ENCODE results near the gene ARHGEF3. TPM values are rescaled to one million over a fixed set of nuclear protein-coding genes. Genes with fewer than 3 reads are reported as not detected.

ARHGEF3 gene
- total RNA-seq, 1 donor from 2014 or later, result 6.9 TPM

- Mint-ChIP-seq H3K27me3 (ENCODE audit: low read depth) (peaks cover 3% of the 10 kb centered on the region), H3K36me3 (ENCODE audit: low read depth) (no peaks in the 10 kb centered on the region), H3K9me3 (ENCODE audit: low read depth) (no peaks in the 10 kb centered on the region), H3K4me1 (ENCODE audit: low read depth) (peaks cover 6% of the 10 kb centered on the region), H3K27ac (ENCODE audit: unreplicated experiment) (no peak overlapping the region), H3K4me3 (ENCODE audit: unreplicated experiment) (no peak overlapping the region)
- no peak for DNase-seq (ENCODE audit: low spot score)
- no peak for TF ChIP-seq CTCF (IDR thresholded peaks at IDR 0.05)
Measured at GRCh38 chr3:56825567-56826438, 24.1 kb upstream of the ARHGEF3 start.

GRCh38 chr3:56823984-56824703 lies 22.4 kb upstream of the ARHGEF3 start:
- Mint-ChIP-seq H3K9me3 (ENCODE audit: low read depth) (no peaks in the 10 kb centered on the region), H3K27me3 (ENCODE audit: low read depth) (peaks cover 3% of the 10 kb centered on the region), H3K4me1 (ENCODE audit: low read depth) (no peaks in the 10 kb centered on the region), H3K36me3 (ENCODE audit: low read depth) (no peaks in the 10 kb centered on the region), H3K4me3 (ENCODE audit: unreplicated experiment) (no peak overlapping the region), H3K27ac (ENCODE audit: unreplicated experiment) (no peak overlapping the region)
- DNase-seq (ENCODE audit: low spot score), result no peak
- no peak for TF ChIP-seq CTCF (IDR thresholded peaks at IDR 0.05)

GRCh38 chr3:56823421-56823926 lies 21.7 kb upstream of the ARHGEF3 start:
- no peak for DNase-seq (ENCODE audit: low spot score)
- Mint-ChIP-seq H3K4me3 (ENCODE audit: unreplicated experiment) (no peak overlapping the region), H3K9me3 (ENCODE audit: low read depth) (no peaks in the 10 kb centered on the region), H3K27me3 (ENCODE audit: low read depth) (peaks cover 3% of the 10 kb centered on the region), H3K27ac (ENCODE audit: unreplicated experiment) (no peak overlapping the region), H3K4me1 (ENCODE audit: low read depth) (no peaks in the 10 kb centered on the region), H3K36me3 (ENCODE audit: low read depth) (no peaks in the 10 kb centered on the region)
- TF ChIP-seq CTCF (IDR thresholded peaks at IDR 0.05), result no peak

GRCh38 chr3:56822501-56822900 lies 20.8 kb upstream of the ARHGEF3 start:
- no peak for TF ChIP-seq CTCF (IDR thresholded peaks at IDR 0.05)
- no peak overlapping the region for H3K27ac Mint-ChIP-seq (ENCODE audit: unreplicated experiment)
- no peak for DNase-seq (ENCODE audit: low spot score)
- H3K9me3 Mint-ChIP-seq (ENCODE audit: low read depth), result no peaks in the 10 kb centered on the region
- H3K36me3 Mint-ChIP-seq (ENCODE audit: low read depth), result no peaks in the 10 kb centered on the region
- no peaks in the 10 kb centered on the region for H3K4me1 Mint-ChIP-seq (ENCODE audit: low read depth)
- peaks cover 8% of the 10 kb centered on the region for H3K27me3 Mint-ChIP-seq (ENCODE audit: low read depth)
- H3K4me3 Mint-ChIP-seq (ENCODE audit: unreplicated experiment), result no peak overlapping the region

GRCh38 chr3:56819016-56819809 lies 17.5 kb upstream of the ARHGEF3 start:
- DNase-seq (ENCODE audit: low spot score), result no peak
- H3K27me3 Mint-ChIP-seq (ENCODE audit: low read depth), result peaks cover 4% of the 10 kb centered on the region
- H3K27ac Mint-ChIP-seq (ENCODE audit: unreplicated experiment), result no peak overlapping the region
- no peak overlapping the region for H3K4me3 Mint-ChIP-seq (ENCODE audit: unreplicated experiment)
- no peaks in the 10 kb centered on the region for H3K36me3 Mint-ChIP-seq (ENCODE audit: low read depth)
- no peaks in the 10 kb centered on the region for H3K4me1 Mint-ChIP-seq (ENCODE audit: low read depth)
- no peak for TF ChIP-seq CTCF (IDR thresholded peaks at IDR 0.05)
- H3K9me3 Mint-ChIP-seq (ENCODE audit: low read depth), result no peaks in the 10 kb centered on the region
